HG02870 (cell line): ENCODE measurements around the gene CCL13.

Experiments
- ATAC-seq: cut with Tn5 transposase; IDR thresholded peaks from one replicate; pipeline ENCODE4 v1.9.1; 2021; ENCODE audit warnings: mild to moderate bottlenecking, moderate library complexity; ENCODE audit not compliant: unreplicated experiment

CCL13 gene

GRCh38 chr17:34383216-34383615 is 26.9 kb downstream of the CCL13 start:
- no peak for ATAC-seq

DNA sequence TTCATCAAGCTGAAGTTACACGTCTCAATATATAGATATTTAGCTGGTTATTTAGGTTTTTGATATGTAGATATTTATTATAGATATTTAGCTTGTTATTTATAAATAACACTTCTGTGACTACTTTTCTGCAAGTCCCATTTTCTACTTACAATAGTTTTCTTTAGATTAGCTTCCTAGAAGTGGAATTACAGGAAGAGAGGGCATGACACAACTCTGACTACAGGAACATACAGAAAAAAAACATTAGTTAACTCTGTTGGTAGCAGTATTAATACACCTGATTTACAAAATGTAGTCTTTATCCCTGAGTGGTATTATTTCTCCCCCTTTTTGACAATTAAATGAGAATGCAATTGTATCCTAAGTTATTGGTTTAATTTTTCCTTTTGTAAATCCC is 28.0 kb downstream of the CCL13 start:
- ATAC-seq, result no peak

- no peak for ATAC-seq
Measured at GRCh38 chr17:34384822-34385605, 28.7 kb downstream of the CCL13 start.

GRCh38 chr17:34386343-34386696 is 30.0 kb downstream of the CCL13 start:
- ATAC-seq, result no peak

DNA sequence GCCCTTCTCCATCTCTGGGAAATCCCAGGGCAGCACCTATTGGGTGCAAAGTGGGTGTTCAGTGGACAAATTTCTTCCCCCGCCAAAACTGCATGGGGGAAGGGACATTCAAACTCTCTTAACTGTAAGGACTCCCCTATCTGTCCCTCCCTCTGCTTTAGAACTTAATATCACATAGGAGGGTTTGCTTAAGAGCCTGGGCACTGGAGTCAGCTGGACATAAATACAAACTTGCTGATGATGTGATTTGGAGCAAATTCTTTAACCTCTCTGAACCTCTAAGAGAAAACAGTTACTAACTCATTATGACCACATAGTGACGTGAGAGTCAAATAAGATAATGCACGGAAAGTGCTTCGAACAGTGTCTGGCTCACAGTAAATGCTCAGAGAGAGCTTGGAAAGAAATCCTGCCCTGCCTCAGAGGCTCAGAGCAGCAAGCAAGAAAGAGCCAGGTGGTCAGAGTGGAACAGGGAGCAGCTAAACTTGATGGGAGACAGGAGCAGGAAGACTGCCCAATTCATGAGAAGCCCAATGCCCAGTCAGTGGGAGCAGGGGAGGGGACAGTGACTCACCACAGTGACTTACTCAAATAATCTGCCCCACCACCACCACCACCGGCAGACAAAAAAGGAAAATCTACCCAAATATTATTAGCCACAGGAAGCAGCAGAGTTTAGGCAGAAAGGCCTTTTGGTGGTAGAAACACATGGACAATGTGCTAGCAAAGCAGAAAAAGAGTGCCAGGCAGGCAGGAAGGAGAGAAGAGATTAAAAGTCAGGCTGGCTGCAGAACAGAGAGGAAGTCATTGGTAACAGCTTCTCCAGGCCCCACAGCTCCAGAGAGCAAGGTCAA is 30.6 kb downstream of the CCL13 start:
- no peak for ATAC-seq

GRCh38 chr17:34387566-34387965 is 31.3 kb downstream of the CCL13 start:
- ATAC-seq, result no peak

DNA sequence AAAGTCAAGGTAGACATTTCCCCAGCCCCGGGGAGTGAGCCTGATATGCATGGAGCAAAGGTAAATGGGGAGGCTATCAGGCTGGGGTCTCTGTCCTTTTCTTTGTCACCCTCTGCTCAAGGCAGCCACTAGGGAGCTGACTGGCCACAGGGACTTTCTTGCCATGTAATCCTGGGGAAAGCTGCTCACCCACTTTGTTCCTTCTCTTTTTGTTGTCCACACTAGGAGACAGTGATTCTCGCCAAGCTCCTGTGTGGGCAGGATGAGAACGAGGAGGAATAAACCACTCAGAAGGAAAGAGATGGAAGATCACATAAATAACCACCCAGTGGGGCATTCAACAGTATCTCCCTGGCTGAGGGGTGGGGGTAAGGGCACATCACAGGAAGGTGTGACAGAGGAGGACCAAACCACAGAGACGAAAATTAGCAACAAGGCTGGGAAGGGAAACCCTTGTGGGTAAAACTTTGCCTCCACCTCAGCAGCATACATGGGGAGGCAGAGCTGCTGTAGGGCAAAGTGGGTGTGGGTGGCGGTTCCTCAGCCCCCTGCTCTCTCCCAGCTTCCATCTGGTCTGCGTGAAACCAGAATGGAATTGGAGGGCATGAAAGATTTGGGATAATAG is 33.0 kb downstream of the CCL13 start:
- ATAC-seq, result no peak

- no peak for ATAC-seq
Measured at GRCh38 chr17:34390649-34391048, 34.4 kb downstream of the CCL13 start.

GRCh38 chr17:34391241-34391640 is 35.0 kb downstream of the CCL13 start:
- no peak for ATAC-seq

- ATAC-seq, result no peak
Measured at GRCh38 chr17:34393401-34393800, 37.1 kb downstream of the CCL13 start.

GRCh38 chr17:34397265-34397664 is 41.0 kb downstream of the CCL13 start:
- ATAC-seq, result no peak

- ATAC-seq, result no peak
Measured at GRCh38 chr17:34398990-34399389, 42.7 kb downstream of the CCL13 start.

- ATAC-seq, result no peak
Measured at GRCh38 chr17:34399725-34400124, 43.4 kb downstream of the CCL13 start.

- ATAC-seq, result no peak
Measured at GRCh38 chr17:34400301-34400931, 44.1 kb downstream of the CCL13 start.

- ATAC-seq, result no peak
Measured at GRCh38 chr17:34401165-34401564, 44.9 kb downstream of the CCL13 start.

- no peak for ATAC-seq
Measured at GRCh38 chr17:34403006-34403405, 46.7 kb downstream of the CCL13 start.

GRCh38 chr17:34406226-34406625 is 49.9 kb downstream of the CCL13 start:
- ATAC-seq, result no peak
